Transverse colon (tissue), 3 donors: ENCODE data around the gene CYP11A1.

Source experiments
- EP300 ChIP-seq: sonication (generic); formaldehyde crosslinking; IDR thresholded peaks from one replicate; pipeline ENCODE4 v1.6.1; 2017; ENCODE audit warnings: antibody characterized with exemption, low read depth
- POLR2A ChIP-seq: fragments of 450-650 bp; IDR thresholded peaks from one replicate; pipeline ENCODE4 v1.6.1; 2016; ENCODE audit warnings: antibody characterized with exemption, mild to moderate bottlenecking, moderate library complexity
- TF ChIP-seq, protein P1 (sequence below), 5 experiments: fragments of 200-600 bp in 3 of 5; fragments of 450-650 bp in 2 of 5; sonication (generic) in 3 of 5; IDR thresholded peaks; 1 replicate in 2 of 5; 2 replicates in 3 of 5; pipeline ENCODE4 v1.5.1; 2016 to 2017; ENCODE audit warnings: antibody characterized with exemption in 5 of 5, inconsistent platforms in 3 of 5, mild to moderate bottlenecking in 2 of 5, moderate library complexity in 1 of 5

DNA sequence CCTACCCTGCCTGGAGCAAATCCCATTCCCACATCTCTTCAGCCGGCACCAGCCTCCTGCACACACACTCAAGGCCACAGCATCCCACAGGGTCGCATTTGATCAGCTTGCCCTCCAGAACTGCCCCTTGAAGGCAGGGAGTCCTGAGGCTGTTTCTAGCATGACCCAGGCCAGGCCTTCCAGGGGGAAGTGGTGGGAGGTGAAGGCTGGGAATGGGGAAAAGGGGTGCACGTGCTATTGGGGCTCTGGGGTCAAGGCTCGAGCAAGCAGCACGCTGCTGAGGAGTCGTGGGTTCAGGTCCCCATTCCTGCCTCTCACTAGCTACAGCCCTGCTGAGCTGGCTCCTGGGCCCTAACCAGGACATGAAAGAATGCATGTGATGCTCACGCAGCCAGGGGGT is 41.4 kb upstream of the CYP11A1 start:
- TF ChIP-seq, protein P1, sequence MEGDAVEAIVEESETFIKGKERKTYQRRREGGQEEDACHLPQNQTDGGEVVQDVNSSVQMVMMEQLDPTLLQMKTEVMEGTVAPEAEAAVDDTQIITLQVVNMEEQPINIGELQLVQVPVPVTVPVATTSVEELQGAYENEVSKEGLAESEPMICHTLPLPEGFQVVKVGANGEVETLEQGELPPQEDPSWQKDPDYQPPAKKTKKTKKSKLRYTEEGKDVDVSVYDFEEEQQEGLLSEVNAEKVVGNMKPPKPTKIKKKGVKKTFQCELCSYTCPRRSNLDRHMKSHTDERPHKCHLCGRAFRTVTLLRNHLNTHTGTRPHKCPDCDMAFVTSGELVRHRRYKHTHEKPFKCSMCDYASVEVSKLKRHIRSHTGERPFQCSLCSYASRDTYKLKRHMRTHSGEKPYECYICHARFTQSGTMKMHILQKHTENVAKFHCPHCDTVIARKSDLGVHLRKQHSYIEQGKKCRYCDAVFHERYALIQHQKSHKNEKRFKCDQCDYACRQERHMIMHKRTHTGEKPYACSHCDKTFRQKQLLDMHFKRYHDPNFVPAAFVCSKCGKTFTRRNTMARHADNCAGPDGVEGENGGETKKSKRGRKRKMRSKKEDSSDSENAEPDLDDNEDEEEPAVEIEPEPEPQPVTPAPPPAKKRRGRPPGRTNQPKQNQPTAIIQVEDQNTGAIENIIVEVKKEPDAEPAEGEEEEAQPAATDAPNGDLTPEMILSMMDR (IDR thresholded peaks at IDR 0.05): no peak
- TF ChIP-seq POLR2A (no peak), EP300 (no peak)
